Lower lobe of right lung (tissue), 2 donors: ENCODE measurements around the gene SPATA31D3. TPM values are rescaled to one million over a fixed set of nuclear protein-coding genes. Genes with fewer than 3 reads are reported as not detected.
"Not testable (repeated sequence)": the region's sequence is repeated elsewhere in the genome, so short reads cannot be mapped to it uniquely, and the experiment has no call there.

ENCODE experiments used
- ATAC-seq, 2 donors: fragments of 200-7000 bp; cut with Tn5 transposase; one replicate each; pipeline ENCODE4 v1.9.1; 2020 to 2022; ENCODE audit warnings: mild to moderate bottlenecking in 2 of 2, moderate library complexity in 2 of 2
- DNase-seq: peaks from one replicate; pipeline ENCODE4 v3.0.0-alpha.2; 2020
- H3K27ac ChIP-seq: fragments of 200-600 bp; one replicate; pipeline ENCODE4 v1.8.0; 2022
- H3K27me3 ChIP-seq: fragments of 200-600 bp; one replicate; pipeline ENCODE4 v1.8.0; 2022; ENCODE audit warnings: low read depth
- H3K36me3 ChIP-seq: fragments of 200-600 bp; one replicate; pipeline ENCODE4 v1.8.0; 2022; ENCODE audit warnings: mild to moderate bottlenecking
- H3K4me1 ChIP-seq: fragments of 200-600 bp; one replicate; pipeline ENCODE4 v1.8.0; 2022
- H3K4me3 ChIP-seq: fragments of 200-600 bp; one replicate; pipeline ENCODE4 v1.8.0; 2022; ENCODE audit warnings: mild to moderate bottlenecking
- H3K9me3 ChIP-seq: fragments of 200-600 bp; one replicate; pipeline ENCODE4 v1.8.0; 2022
- intact Hi-C: fragments of 100-400 bp; cut with DNase I; formaldehyde crosslinking; loops from one replicate; pipeline ENCODE4 v1.11.0; 2022
- long read RNA-seq: library from polyadenylated mRNA; unstranded; transcript quantifications from one replicate; pipeline ENCODE4 v2.0.0, GENCODE V29; 2021
- total RNA-seq: library from RNA; stranded (reverse); fragmentation: NEBNext Ultra II Directional; extraction: Animal tissue kit (Norgen Biotek cat#: 25700); gene quantifications from one replicate; pipeline ENCODE4 v1.2.1, GENCODE V29; 2021
- TF ChIP-seq, protein P1 (sequence below): fragments of 200-600 bp; IDR thresholded peaks from one replicate; pipeline ENCODE4 v1.8.0; 2022; ENCODE audit warnings: antibody characterized with exemption, mild to moderate bottlenecking
- donor health status: DM: no; HTN: yes; CAD: no; lungs with severe emphysema.

SPATA31D3 gene
- not detected for total RNA-seq
- long read RNA-seq, result 0 reads

DNA sequence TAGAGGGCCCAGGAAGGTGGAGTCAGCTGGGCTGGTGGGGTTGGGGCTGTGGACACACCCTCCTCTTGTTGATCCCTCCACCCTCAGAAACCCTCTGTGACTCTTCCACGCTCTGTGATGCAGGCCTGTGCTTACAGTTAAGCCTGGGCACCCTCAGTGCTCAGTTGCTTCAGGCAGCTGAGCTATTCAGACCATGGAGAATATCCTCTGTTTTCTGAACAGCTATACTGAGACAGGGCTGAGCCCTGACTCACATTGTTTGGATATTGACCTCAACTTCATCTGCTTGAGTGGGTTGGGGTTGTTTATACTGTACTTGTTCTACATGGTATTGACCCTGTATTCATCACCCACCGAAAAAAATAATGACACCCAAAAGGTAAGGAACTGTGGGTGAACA, at the start of gene SPATA31D3:
SPATA31D3 (plus strand) TSS at position 108 of the 400 bp plus-strand sequence; CDS start at position 194, 86 bp downstream.
- intact Hi-C loops, H3K27me3 ChIP-seq, ATAC-seq, H3K9me3 ChIP-seq, H3K36me3 ChIP-seq, DNase-seq, H3K27ac ChIP-seq, H3K4me1 ChIP-seq, H3K4me3 ChIP-seq: not testable (repeated sequence)

DNA sequence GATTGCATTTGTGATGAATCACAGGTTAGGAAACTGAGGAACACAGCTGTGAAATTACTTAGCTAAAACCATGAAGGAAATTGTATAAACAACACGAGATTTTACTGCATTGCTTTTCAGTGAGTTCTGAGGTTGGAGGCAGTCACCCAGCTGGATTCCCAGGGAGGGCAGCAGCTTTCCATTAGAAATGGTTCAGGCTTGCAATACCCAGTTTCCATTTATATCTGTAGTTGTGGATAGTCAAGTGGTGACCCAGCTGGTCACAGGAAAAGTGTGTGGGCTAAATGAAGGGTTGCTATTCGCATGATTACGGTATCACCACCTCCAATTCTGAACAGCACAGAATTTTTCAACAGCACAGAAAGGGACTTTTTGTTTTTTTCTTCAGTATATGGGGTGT, 49.4 kb upstream of the SPATA31D3 start:
- Histone ChIP-seq H3K4me3 (no peak overlapping the region), H3K27ac (no peak overlapping the region), H3K36me3 (no peaks in the 10 kb centered on the region), H3K9me3 (no peaks in the 10 kb centered on the region), H3K27me3 (no peaks in the 10 kb centered on the region), H3K4me1 (no peaks in the 10 kb centered on the region)
- ATAC-seq (no peak), DNase-seq (no peak)
- intact Hi-C loops, result no loop called here
- TF ChIP-seq, protein P1, sequence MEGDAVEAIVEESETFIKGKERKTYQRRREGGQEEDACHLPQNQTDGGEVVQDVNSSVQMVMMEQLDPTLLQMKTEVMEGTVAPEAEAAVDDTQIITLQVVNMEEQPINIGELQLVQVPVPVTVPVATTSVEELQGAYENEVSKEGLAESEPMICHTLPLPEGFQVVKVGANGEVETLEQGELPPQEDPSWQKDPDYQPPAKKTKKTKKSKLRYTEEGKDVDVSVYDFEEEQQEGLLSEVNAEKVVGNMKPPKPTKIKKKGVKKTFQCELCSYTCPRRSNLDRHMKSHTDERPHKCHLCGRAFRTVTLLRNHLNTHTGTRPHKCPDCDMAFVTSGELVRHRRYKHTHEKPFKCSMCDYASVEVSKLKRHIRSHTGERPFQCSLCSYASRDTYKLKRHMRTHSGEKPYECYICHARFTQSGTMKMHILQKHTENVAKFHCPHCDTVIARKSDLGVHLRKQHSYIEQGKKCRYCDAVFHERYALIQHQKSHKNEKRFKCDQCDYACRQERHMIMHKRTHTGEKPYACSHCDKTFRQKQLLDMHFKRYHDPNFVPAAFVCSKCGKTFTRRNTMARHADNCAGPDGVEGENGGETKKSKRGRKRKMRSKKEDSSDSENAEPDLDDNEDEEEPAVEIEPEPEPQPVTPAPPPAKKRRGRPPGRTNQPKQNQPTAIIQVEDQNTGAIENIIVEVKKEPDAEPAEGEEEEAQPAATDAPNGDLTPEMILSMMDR, result no peak

DNA sequence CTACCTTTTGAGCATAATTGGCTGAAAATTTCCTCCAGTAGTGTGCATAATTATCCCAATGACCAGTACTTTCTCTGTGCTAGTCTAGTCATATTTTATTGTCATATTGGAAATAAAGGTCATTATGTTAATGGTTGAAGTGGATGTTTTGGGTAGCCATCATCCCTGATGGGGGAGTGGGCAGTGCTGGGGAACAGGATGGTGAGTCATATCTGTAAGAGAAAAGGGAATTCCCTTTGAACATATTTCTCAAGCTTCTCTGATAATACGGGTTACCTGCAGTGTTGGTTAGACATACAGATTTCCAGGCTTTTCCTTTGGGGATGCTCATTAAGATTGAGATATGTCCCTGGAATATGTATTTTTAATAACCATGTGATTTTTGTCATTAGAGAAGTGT, 48.4 kb upstream of the SPATA31D3 start:
- Histone ChIP-seq H3K36me3 (no peaks in the 10 kb centered on the region), H3K4me1 (no peaks in the 10 kb centered on the region), H3K9me3 (no peaks in the 10 kb centered on the region), H3K4me3 (no peak overlapping the region), H3K27me3 (no peaks in the 10 kb centered on the region), H3K27ac (no peak overlapping the region)
- ATAC-seq (no peak), DNase-seq (no peak)
- TF ChIP-seq, protein P1, result no peak
- intact Hi-C loops, result no loop called here

DNA sequence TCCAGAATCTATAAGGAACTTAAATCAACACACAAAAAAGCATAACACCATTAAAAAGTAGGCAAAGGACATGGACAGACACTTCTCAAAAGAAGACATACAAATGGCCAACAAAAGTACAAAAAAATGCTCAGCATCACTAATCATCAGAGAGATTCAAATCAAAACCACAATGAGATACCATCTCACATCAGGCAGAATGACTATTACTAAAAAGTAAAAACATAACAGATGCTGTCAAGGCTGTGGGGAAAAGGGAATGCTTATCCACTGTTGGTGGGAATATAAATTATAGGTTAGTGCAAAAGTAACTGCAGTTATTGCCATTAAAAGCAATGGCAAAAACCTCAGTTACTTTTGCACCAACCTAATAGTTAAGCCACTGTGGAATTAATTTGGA, 47.2 kb upstream of the SPATA31D3 start:
- H3K4me3 ChIP-seq, result no peak overlapping the region
- no peaks in the 10 kb centered on the region for H3K36me3 ChIP-seq
- intact Hi-C loops, result no loop called here
- no peaks in the 10 kb centered on the region for H3K4me1 ChIP-seq
- H3K27me3 ChIP-seq, result no peaks in the 10 kb centered on the region
- TF ChIP-seq, protein P1, result no peak
- no peaks in the 10 kb centered on the region for H3K9me3 ChIP-seq
- ATAC-seq (no peak), DNase-seq (no peak)
- no peak overlapping the region for H3K27ac ChIP-seq

DNA sequence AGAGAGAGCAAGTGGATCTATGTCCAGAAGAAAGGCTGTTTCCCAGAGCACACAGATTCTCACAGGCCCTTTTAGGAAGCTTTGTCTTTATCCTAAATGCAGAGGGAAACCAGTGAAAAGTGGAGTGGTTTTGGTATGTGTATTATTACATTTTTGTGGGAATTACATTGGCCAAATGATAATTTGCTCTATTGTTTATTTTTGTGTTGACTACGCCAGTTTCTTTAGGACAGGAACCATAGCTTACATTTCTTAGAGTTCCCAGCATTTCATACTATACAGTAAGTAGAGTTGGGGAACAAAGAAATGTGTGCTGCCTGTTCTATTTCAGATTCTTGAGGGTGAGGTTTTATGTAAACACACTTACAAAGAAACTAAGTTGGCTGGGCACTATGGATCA, 44.4 kb upstream of the SPATA31D3 start:
- no peaks in the 10 kb centered on the region for H3K9me3 ChIP-seq
- H3K27me3 ChIP-seq, result no peaks in the 10 kb centered on the region
- TF ChIP-seq, protein P1, result no peak
- no peak overlapping the region for H3K27ac ChIP-seq
- no peak overlapping the region for H3K4me3 ChIP-seq
- DNase-seq (no peak), ATAC-seq (no peak)
- intact Hi-C loops, result no loop called here
- no peaks in the 10 kb centered on the region for H3K4me1 ChIP-seq
- no peaks in the 10 kb centered on the region for H3K36me3 ChIP-seq

DNA sequence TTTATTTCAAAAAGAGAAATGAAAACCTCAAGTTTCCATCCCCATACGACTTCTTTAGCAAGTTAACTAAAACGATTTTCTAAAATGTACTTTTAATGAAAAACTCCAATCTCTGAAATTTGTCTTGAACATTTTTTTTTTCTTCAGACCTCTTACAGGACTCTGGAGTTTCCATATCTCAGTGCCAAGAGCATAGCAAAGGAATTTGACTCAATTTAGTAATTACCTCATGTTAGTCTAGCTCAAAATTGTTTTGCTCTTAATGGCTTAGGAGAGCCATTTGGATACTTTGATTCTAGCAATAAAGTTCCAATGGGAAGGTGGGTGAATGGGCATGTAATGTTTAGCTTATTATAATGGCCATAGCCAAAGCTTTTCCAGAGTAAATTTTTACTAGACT, 41.1 kb upstream of the SPATA31D3 start:
- TF ChIP-seq, protein P1, result no peak
- no peaks in the 10 kb centered on the region for H3K27me3 ChIP-seq
- ATAC-seq, result no peak
- intact Hi-C loops, result no loop called here
- no peaks in the 10 kb centered on the region for H3K9me3 ChIP-seq
- H3K4me3 ChIP-seq, result no peak overlapping the region
- no peaks in the 10 kb centered on the region for H3K36me3 ChIP-seq
- H3K4me1 ChIP-seq, result no peaks in the 10 kb centered on the region
- no peak overlapping the region for H3K27ac ChIP-seq
- no peak for DNase-seq
